HepG2 (cell line): ENCODE data around the gene YIF1A. TPM values are rescaled to one million over a fixed set of nuclear protein-coding genes. Genes with fewer than 3 reads are reported as not detected.
A peak's percentile ranks its signal among the peaks of the same experiment; 100 is the strongest.

Experiments used
- ARNT ChIP-seq: fragments of 450-650 bp; IDR thresholded peaks from 2 replicates; pipeline ENCODE4 v1.6.1; 2017
- ATAD3A ChIP-seq: sonication (generic); formaldehyde crosslinking; IDR thresholded peaks from 2 replicates; pipeline ENCODE4 v1.4.0; 2020; ENCODE audit warnings: missing genetic modification reagents
- DRAP1 ChIP-seq: IDR thresholded peaks from 2 replicates; pipeline ENCODE4 v1.6.1; 2016; ENCODE audit warnings: missing genetic modification reagents, missing compliant biosample characterization
- DZIP1 ChIP-seq: sonication (generic); formaldehyde crosslinking; IDR thresholded peaks from 2 replicates; pipeline ENCODE4 v1.5.0; 2020; ENCODE audit warnings: mild to moderate bottlenecking, missing genetic modification reagents
- GLMP ChIP-seq: sonication (generic); formaldehyde crosslinking; IDR thresholded peaks from 2 replicates; pipeline ENCODE4 v1.9.0; 2021; ENCODE audit warnings: missing genetic modification reagents, mild to moderate bottlenecking, borderline replicate concordance
- NR0B2 ChIP-seq: sonication (generic); formaldehyde crosslinking; IDR thresholded peaks from 2 replicates; pipeline ENCODE4 v1.4.0; 2020; ENCODE audit warnings: mild to moderate bottlenecking, missing genetic modification reagents
- NRL ChIP-seq: sonication (generic); formaldehyde crosslinking; IDR thresholded peaks from 2 replicates; pipeline ENCODE4 v1.5.0; 2020; ENCODE audit warnings: missing genetic modification reagents, mild to moderate bottlenecking, moderate library complexity, borderline replicate concordance
- POGK ChIP-seq: sonication (generic); formaldehyde crosslinking; conservative IDR thresholded peaks from 2 replicates; pipeline ENCODE4 v1.8.0; 2022; ENCODE audit warnings: mild to moderate bottlenecking, moderate library complexity, missing genetic modification reagents
- SAP130 ChIP-seq: IDR thresholded peaks from 2 replicates; pipeline ENCODE4 v1.6.1; 2016; ENCODE audit warnings: low read depth
- SOX13 ChIP-seq, 3 experiments: fragments of 450-650 bp in 1 of 3; sonication (generic) in 1 of 3; formaldehyde crosslinking in 1 of 3; IDR thresholded peaks in 2 of 3; conservative IDR thresholded peaks in 1 of 3; 2 replicates each; pipeline versions ENCODE4 v1.5.0 to v1.6.1; 2016 to 2020; ENCODE audit warnings: antibody characterized with exemption in 1 of 3, mild to moderate bottlenecking in 1 of 3, missing compliant biosample characterization in 1 of 3, missing genetic modification reagents in 1 of 3, moderate library complexity in 1 of 3
- TFDP1 ChIP-seq: IDR thresholded peaks from 2 replicates; pipeline ENCODE4 v1.6.1; 2016; ENCODE audit warnings: missing compliant biosample characterization, missing genetic modification reagents, borderline replicate concordance
- ZNF205 ChIP-seq: IDR thresholded peaks from 2 replicates; pipeline ENCODE4 v1.6.1; 2018; ENCODE audit warnings: missing biosample characterization, missing genetic modification reagents
- ZNF33B ChIP-seq: sonication (generic); formaldehyde crosslinking; IDR thresholded peaks from 2 replicates; pipeline ENCODE4 v1.5.1; 2020; ENCODE audit warnings: mild to moderate bottlenecking, missing genetic modification reagents
- ZNF792 ChIP-seq: IDR thresholded peaks from 2 replicates; pipeline ENCODE4 v1.6.1; 2016
- polyA plus RNA-seq, 8 experiments: library from polyadenylated mRNA; depleted of rRNA in 3 of 8; stranded (reverse) in 7 of 8; unstranded in 1 of 8; fragments of >200 nt; fragmentation: Illumina TruSeq in 4 of 8; extraction: Trizol in 4 of 8; gene quantifications; 2 replicates each; pipeline versions ENCODE4 v1.2.1 to v1.2.3, GENCODE V29; 2011 to 2016; ENCODE audit warnings: low read depth in 4 of 8, missing spikeins in 1 of 8, mixed read lengths in 1 of 8; ENCODE audit not compliant: insufficient read depth in 1 of 8
- total RNA-seq, 5 experiments: library from RNA; depleted of rRNA; stranded (reverse); fragments of >200 nt; fragmentation: Illumina TruSeq; extraction: Trizol; gene quantifications; 2 replicates each; pipeline ENCODE4 v1.2.3, GENCODE V29; 2016; ENCODE audit warnings: low read depth in 1 of 5

YIF1A gene
- total and polyA plus RNA-seq, 2 of the 13 experiments (the other 11 are each of a cell fraction or from before 2014, with no cell fraction given) = 133 to 145 TPM

- TF ChIP-seq SOX13 (IDR thresholded peaks at IDR 0.05) (no peak), SOX13 (CRISPR knock-in tag; conservative IDR thresholded peaks at IDR 0.05 in 1 of 2, IDR thresholded peaks at IDR 0.05 in 1 of 2) (no peak; a peak in 1 of 4 replicates), POGK (CRISPR knock-in tag) (no peak), NRL (CRISPR knock-in tag) (no peak), ZNF792 (no peak; the same call in none of the 2 replicates), DZIP1 (no peak), ZNF205 (CRISPR knock-in tag) (no peak), TFDP1 (peak; percentile 39; the same call in 1 of the 2 replicates), DRAP1 (CRISPR knock-in tag) (peak; percentile 89), ZNF33B (CRISPR knock-in tag) (no peak), NR0B2 (CRISPR knock-in tag) (no peak), SAP130 (CRISPR knock-in tag) (peak; percentile 76), GLMP (CRISPR knock-in tag) (no peak), ARNT (no peak), ATAD3A (CRISPR knock-in tag) (no peak)
Measured at GRCh38 chr11:66288671-66289547, at the start of gene YIF1A (continued).
